Measurements from ENCODE around the gene TRAPPC6A. TPM values are rescaled to one million over a fixed set of nuclear protein-coding genes. Genes with fewer than 3 reads are reported as not detected.

The TRAPPC6A gene
- total and polyA plus RNA-seq, 2 of the 13 experiments (the other 11 are each of a cell fraction or from before 2014, with no cell fraction given) = 6.5 to 21.0 TPM

DNA sequence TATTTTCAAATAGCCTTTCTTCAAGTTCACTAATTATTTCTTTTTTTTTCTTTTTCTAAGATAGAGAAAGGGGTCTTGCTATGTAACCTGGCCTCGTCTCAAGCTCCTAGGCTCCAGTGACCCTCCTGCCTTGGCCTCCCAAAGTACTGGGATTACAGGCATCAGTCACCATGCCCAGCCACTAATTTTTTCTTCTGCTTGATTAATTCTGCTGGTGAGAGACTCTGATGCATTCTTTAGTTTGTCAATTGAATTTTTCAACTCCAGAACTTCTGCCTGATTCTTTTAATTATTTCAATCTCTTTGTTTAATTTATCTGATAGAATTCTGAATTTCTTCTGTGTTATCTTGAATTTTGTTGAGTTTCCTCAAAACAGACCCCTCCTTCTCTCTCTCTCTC is 11.9 kb upstream of the TRAPPC6A start:
- peaks cover 0 to 1% of the 10 kb centered on the region in 2 experiments; a peak in 2 of 5 replicates for H3K27me3 ChIP-seq (ENCODE audit: control insufficient read depth in 1 of 2, insufficient read depth in 2 of 2, low read length in 2 of 2)
- no peak for DNase-seq (ENCODE audit: low spot score)
- FAIRE-seq = no peak
- H2AFZ ChIP-seq (ENCODE audit: low read length) = no peak overlapping the region
- H3K4me3 ChIP-seq (replicated peaks in 1 of 3; ENCODE audit: insufficient read depth in 1 of 3, low read depth in 2 of 3, low read length in 3 of 3) = no peak overlapping the region
- no peaks in the 10 kb centered on the region for H3K36me3 ChIP-seq (replicated peaks in 1 of 2; ENCODE audit: control insufficient read depth in 1 of 2, insufficient read depth in 2 of 2, low read length in 2 of 2)
- H4K20me1 ChIP-seq (ENCODE audit: insufficient read depth, low read length) = 0 out of 2 replicates have a peak, but pooled peaks cover 2% of the 10 kb centered on the region
- H3K9ac ChIP-seq (ENCODE audit: insufficient read depth, low read depth, low read length) = no peak overlapping the region
- no peak for ATAC-seq
- BruUV-seq (replicated peaks) = no TSS peak
- no peak overlapping the region for H3K27ac ChIP-seq (ENCODE audit: extremely low read length, insufficient read depth, low read length)
- TF ChIP-seq KLF12 (CRISPR knock-in tag; IDR thresholded peaks at IDR 0.05; ENCODE audit: borderline replicate concordance) (no peak), KLF11 (CRISPR knock-in tag; IDR thresholded peaks at IDR 0.05) (no peak), ZNF160 (CRISPR knock-in tag; IDR thresholded peaks at IDR 0.05) (peak; percentile 73)
- POLR2A ChIA-PET = no interaction called here
- H3K79me2 ChIP-seq (ENCODE audit: insufficient read depth, low read length) = no peaks in the 10 kb centered on the region
- no peak overlapping the region for H3K4me2 ChIP-seq (ENCODE audit: low read depth, low read length)
- whole genome bisulfite sequencing (ENCODE audit: low lambda C conversion rate) = 20% methylated on average over 1 of the region's 1 CpG
- CTCF ChIA-PET (ENCODE audit: low intra/inter-chr PET ratio, low total read pairs) = no interaction called here
- no peaks in the 10 kb centered on the region for H3K9me3 ChIP-seq (ENCODE audit: low read length)
- in situ Hi-C loops (cut with HindIII; ENCODE audit: extremely low pct_ligation_motif_present, low pct_unique_long_range_greater_than_20kb) = no loop called here
- intact Hi-C loops (cut with micrococcal nuclease; ENCODE audit: unreplicated experiment) = loop anchor here (10.0 kb wide), 1 partner anchor 55 kb away; the partner anchor contains the start of gene EXOC3L2
- peaks cover 29% of the 10 kb centered on the region for H3K4me1 ChIP-seq (ENCODE audit: insufficient read depth, low read length)

DNA sequence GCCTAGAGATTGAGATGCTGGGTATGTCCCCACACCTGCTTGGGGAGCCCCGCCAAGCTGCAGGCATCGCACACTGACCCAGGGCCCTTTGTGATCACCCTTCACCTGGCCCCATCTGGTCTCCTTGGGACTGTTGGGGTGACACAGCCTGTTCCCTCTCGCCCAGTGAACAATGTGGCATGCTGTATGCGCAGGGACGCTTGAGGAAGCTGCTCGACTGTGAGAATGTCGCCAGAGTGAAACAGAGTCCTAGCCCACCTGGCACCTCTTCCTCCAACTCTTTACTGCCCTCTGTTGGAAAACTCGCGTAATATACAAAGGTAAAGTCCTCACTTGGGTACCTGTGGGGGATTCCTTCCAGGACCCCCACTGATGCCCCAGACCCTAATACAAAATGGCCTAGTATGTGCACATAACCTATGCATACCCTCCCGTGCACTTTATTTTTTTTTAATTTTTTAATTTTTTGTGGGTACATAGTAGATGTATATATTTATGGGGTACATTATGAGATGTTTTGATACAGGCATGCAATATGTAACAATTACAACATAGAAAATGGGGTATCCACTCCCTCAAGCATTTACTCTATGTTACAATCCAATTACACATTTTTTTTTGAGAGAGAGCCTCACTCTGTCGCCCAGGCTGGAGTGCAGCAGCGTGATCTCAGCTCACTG is 9.5 kb upstream of the TRAPPC6A start:
- POLR2A ChIA-PET = interaction anchor here (1.6 kb wide), 1 partner anchor 9 kb away, joined by 12 read pairs; the partner anchor contains the start of genes BLOC1S3 and TRAPPC6A
- 38% methylated on average over 5 of the region's 12 CpGs for WGBS (ENCODE audit: low lambda C conversion rate)
- TF ChIP-seq, protein P1, sequence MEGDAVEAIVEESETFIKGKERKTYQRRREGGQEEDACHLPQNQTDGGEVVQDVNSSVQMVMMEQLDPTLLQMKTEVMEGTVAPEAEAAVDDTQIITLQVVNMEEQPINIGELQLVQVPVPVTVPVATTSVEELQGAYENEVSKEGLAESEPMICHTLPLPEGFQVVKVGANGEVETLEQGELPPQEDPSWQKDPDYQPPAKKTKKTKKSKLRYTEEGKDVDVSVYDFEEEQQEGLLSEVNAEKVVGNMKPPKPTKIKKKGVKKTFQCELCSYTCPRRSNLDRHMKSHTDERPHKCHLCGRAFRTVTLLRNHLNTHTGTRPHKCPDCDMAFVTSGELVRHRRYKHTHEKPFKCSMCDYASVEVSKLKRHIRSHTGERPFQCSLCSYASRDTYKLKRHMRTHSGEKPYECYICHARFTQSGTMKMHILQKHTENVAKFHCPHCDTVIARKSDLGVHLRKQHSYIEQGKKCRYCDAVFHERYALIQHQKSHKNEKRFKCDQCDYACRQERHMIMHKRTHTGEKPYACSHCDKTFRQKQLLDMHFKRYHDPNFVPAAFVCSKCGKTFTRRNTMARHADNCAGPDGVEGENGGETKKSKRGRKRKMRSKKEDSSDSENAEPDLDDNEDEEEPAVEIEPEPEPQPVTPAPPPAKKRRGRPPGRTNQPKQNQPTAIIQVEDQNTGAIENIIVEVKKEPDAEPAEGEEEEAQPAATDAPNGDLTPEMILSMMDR (CRISPR knock-in tag; IDR thresholded peaks at IDR 0.05) = peak; percentile 74
- TF ChIP-seq, protein P2, sequence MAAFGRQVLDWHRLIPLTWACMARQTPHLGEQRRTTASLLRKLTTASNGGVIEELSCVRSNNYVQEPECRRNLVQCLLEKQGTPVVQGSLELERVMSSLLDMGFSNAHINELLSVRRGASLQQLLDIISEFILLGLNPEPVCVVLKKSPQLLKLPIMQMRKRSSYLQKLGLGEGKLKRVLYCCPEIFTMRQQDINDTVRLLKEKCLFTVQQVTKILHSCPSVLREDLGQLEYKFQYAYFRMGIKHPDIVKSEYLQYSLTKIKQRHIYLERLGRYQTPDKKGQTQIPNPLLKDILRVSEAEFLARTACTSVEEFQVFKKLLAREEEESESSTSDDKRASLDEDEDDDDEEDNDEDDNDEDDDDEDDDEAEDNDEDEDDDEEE (CRISPR knock-in tag; IDR thresholded peaks at IDR 0.05) = no peak
- no peak for TF ChIP-seq EED (CRISPR knock-in tag; IDR thresholded peaks at IDR 0.05)
- TF ChIP-seq ZNF720 (CRISPR knock-in tag; IDR thresholded peaks at IDR 0.05) = no peak
- TF ChIP-seq STAG1 (CRISPR knock-in tag; IDR thresholded peaks at IDR 0.05) = peak; percentile 69
- TF ChIP-seq KDM3A (CRISPR knock-in tag; IDR thresholded peaks at IDR 0.05; ENCODE audit: low read depth) = no peak
- TF ChIP-seq ZNF138 (CRISPR knock-in tag; IDR thresholded peaks at IDR 0.05; ENCODE audit: low read depth) = no peak
- TF ChIP-seq SP4 (CRISPR knock-in tag; IDR thresholded peaks at IDR 0.05) = no peak
- no peak for TF ChIP-seq REL (CRISPR knock-in tag; conservative IDR thresholded peaks at IDR 0.05)
- TF ChIP-seq RFXANK (CRISPR knock-in tag; IDR thresholded peaks at IDR 0.05) = no peak
- TF ChIP-seq ZFYVE20 (CRISPR knock-in tag; IDR thresholded peaks at IDR 0.05; ENCODE audit: borderline replicate concordance, low read depth) = no peak
- TF ChIP-seq TEAD2 (CRISPR knock-in tag; IDR thresholded peaks at IDR 0.05) = 0 out of 2 replicates have a peak, but pooled peaks have one; percentile 35

More for the DNA sequence above, 9.5 kb upstream of the TRAPPC6A start:
- peaks cover 29% of the 10 kb centered on the region for H3K4me1 ChIP-seq (ENCODE audit: insufficient read depth, low read length)
- intact Hi-C loops (cut with micrococcal nuclease; ENCODE audit: unreplicated experiment) (loop anchor here (10.0 kb wide), 1 partner anchor 57 kb away; the partner anchor contains the start of gene EXOC3L2), in situ Hi-C loops (cut with HindIII; ENCODE audit: extremely low pct_ligation_motif_present, low pct_unique_long_range_greater_than_20kb) (no loop called here)
- BruUV-seq (replicated peaks) = no TSS peak
- FAIRE-seq (peak; percentile 74), ATAC-seq (peak; percentile 59), DNase-seq (ENCODE audit: low spot score) (peak; percentile 49)
- H3K4me2 ChIP-seq (ENCODE audit: low read depth, low read length) = peak overlapping the region; percentile 79
- no peak overlapping the region for H3K9ac ChIP-seq (ENCODE audit: insufficient read depth, low read depth, low read length)
- H4K20me1 ChIP-seq (ENCODE audit: insufficient read depth, low read length) = 0 out of 2 replicates have a peak, but pooled peaks cover 2% of the 10 kb centered on the region
- no peaks in the 10 kb centered on the region for H3K79me2 ChIP-seq (ENCODE audit: insufficient read depth, low read length)
- CTCF ChIA-PET (ENCODE audit: low intra/inter-chr PET ratio, low total read pairs) = interaction anchor here (1.3 kb wide), 1 partner anchor 25 kb away, joined by 8 read pairs; no protein-coding TSS in a partner anchor
- H3K27ac ChIP-seq (ENCODE audit: extremely low read length, insufficient read depth, low read length) = no peak overlapping the region
- H3K27me3 ChIP-seq (ENCODE audit: control insufficient read depth in 1 of 2, insufficient read depth in 2 of 2, low read length in 2 of 2) = peaks cover 0 to 1% of the 10 kb centered on the region in 2 experiments; a peak in 1 of 5 replicates
- no peaks in the 10 kb centered on the region for H3K36me3 ChIP-seq (replicated peaks in 1 of 2; ENCODE audit: control insufficient read depth in 1 of 2, insufficient read depth in 2 of 2, low read length in 2 of 2)
- peak overlapping the region in 1 of 3 experiments; percentile 43; a peak in 1 of 6 replicates for H3K4me3 ChIP-seq (replicated peaks in 1 of 3; ENCODE audit: insufficient read depth in 1 of 3, low read depth in 2 of 3, low read length in 3 of 3)
- no peaks in the 10 kb centered on the region for H3K9me3 ChIP-seq (ENCODE audit: low read length)
- no peak overlapping the region for H2AFZ ChIP-seq (ENCODE audit: low read length)

All from HepG2 (cell line).